ENCODE results near the gene SERPINE3. TPM values are rescaled to one million over a fixed set of nuclear protein-coding genes. Genes with fewer than 3 reads are reported as not detected.

SERPINE3 gene
- polyA plus RNA-seq, 1 donor from 2014 or later = not detected

- TF ChIP-seq POLR2AphosphoS5 (IDR thresholded peaks at IDR 0.05) (no peak), RAD21 (conservative IDR thresholded peaks at IDR 0.05) (no peak), EZH2 (IDR thresholded peaks at IDR 0.05; ENCODE audit: borderline replicate concordance, insufficient read depth, low read length, poor library complexity, severe bottlenecking) (no peak), MXI1 (conservative IDR thresholded peaks at IDR 0.05; ENCODE audit: poor library complexity, severe bottlenecking) (no peak), EP300 (conservative IDR thresholded peaks at IDR 0.05; ENCODE audit: poor library complexity, severe bottlenecking) (no peak), REST (IDR thresholded peaks at IDR 0.05; ENCODE audit: borderline replicate concordance) (no peak), CTCF (IDR thresholded peaks at IDR 0.05; ENCODE audit: poor library complexity, severe bottlenecking) (no peak), SMC3 (conservative IDR thresholded peaks at IDR 0.05; ENCODE audit: poor library complexity) (no peak), TAF1 (IDR thresholded peaks at IDR 0.05; ENCODE audit: low read depth) (no peak)
- no peak overlapping the region for H3K4me3 ChIP-seq (ENCODE audit: low read length)
- H3K9me2 ChIP-seq (ENCODE audit: insufficient read depth, low read length) = no peaks in the 10 kb centered on the region
- H3K36me3 ChIP-seq (ENCODE audit: insufficient read depth, low read length) = peaks cover 7% of the 10 kb centered on the region
- no peak overlapping the region for H3K9ac ChIP-seq (ENCODE audit: low read length)
- H2AFZ ChIP-seq (ENCODE audit: low read depth, low read length) = no peak overlapping the region
- no peak overlapping the region for H3K27ac ChIP-seq (ENCODE audit: low read length)
- H3K27me3 ChIP-seq (ENCODE audit: insufficient read depth, low read depth, low read length) = no peaks in the 10 kb centered on the region
- H3K79me2 ChIP-seq (replicated peaks; ENCODE audit: insufficient read depth, low read length) = no peaks in the 10 kb centered on the region
- no peaks in the 10 kb centered on the region for H3K9me3 ChIP-seq (ENCODE audit: low read length)
- H3K4me2 ChIP-seq (ENCODE audit: low read length) = no peak overlapping the region
- H3F3A ChIP-seq (ENCODE audit: insufficient read depth, low read length, poor library complexity, severe bottlenecking) = no peaks in the 10 kb centered on the region
- H4K20me1 ChIP-seq (ENCODE audit: insufficient read depth) = no peaks in the 10 kb centered on the region
These were observed 25.0 kb downstream of the SERPINE3 start for GRCh38 chr13:51364404-51365008.

- Histone ChIP-seq H3K9ac (ENCODE audit: low read length) (no peak overlapping the region), H3K27ac (ENCODE audit: low read length) (no peak overlapping the region), H3K27me3 (ENCODE audit: insufficient read depth, low read depth, low read length) (no peaks in the 10 kb centered on the region), H3K36me3 (ENCODE audit: insufficient read depth, low read length) (peaks cover 7% of the 10 kb centered on the region), H2AFZ (ENCODE audit: low read depth, low read length) (no peak overlapping the region), H3K9me3 (ENCODE audit: low read length) (no peaks in the 10 kb centered on the region), H3K79me2 (replicated peaks; ENCODE audit: insufficient read depth, low read length) (no peaks in the 10 kb centered on the region), H3K4me2 (ENCODE audit: low read length) (no peak overlapping the region), H3K4me3 (ENCODE audit: low read length) (no peak overlapping the region), H3F3A (ENCODE audit: insufficient read depth, low read length, poor library complexity, severe bottlenecking) (no peaks in the 10 kb centered on the region), H3K9me2 (ENCODE audit: insufficient read depth, low read length) (no peaks in the 10 kb centered on the region), H4K20me1 (ENCODE audit: insufficient read depth) (no peaks in the 10 kb centered on the region)
- no peak for TF ChIP-seq POLR2AphosphoS5 (IDR thresholded peaks at IDR 0.05)
- TF ChIP-seq TAF1 (IDR thresholded peaks at IDR 0.05; ENCODE audit: low read depth) = no peak
- TF ChIP-seq CTCF (IDR thresholded peaks at IDR 0.05; ENCODE audit: poor library complexity, severe bottlenecking) = no peak
- TF ChIP-seq MXI1 (conservative IDR thresholded peaks at IDR 0.05; ENCODE audit: poor library complexity, severe bottlenecking) = no peak
- TF ChIP-seq SMC3 (conservative IDR thresholded peaks at IDR 0.05; ENCODE audit: poor library complexity) = no peak
- TF ChIP-seq EZH2 (IDR thresholded peaks at IDR 0.05; ENCODE audit: borderline replicate concordance, insufficient read depth, low read length, poor library complexity, severe bottlenecking) = no peak
- no peak for TF ChIP-seq REST (IDR thresholded peaks at IDR 0.05; ENCODE audit: borderline replicate concordance)
- TF ChIP-seq EP300 (conservative IDR thresholded peaks at IDR 0.05; ENCODE audit: poor library complexity, severe bottlenecking) = no peak
- no peak for TF ChIP-seq RAD21 (conservative IDR thresholded peaks at IDR 0.05)
These were observed 30.6 kb downstream of the SERPINE3 start for GRCh38 chr13:51370116-51370515.
